ENCODE measurements around the gene WSB1. TPM values are rescaled to one million over a fixed set of nuclear protein-coding genes. Genes with fewer than 3 reads are reported as not detected.

WSB1 gene
- total RNA-seq: 360 TPM
- long read RNA-seq, full-length matches to known transcripts: 112 of 302 reads
- long read RNA-seq, partial matches to known transcripts: 126 of 302 reads
- long read RNA-seq, other reads (novel, unspliced or antisense): 64 of 302 reads

- H3K4me3 ChIP-seq: peak within 1 kb of the TSS; percentile 73
- ATAC-seq: peak; percentile 95
- DNase-seq: peak; percentile 97
- no peaks in the 10 kb centered on the region for H3K27me3 ChIP-seq
- no peaks in the 10 kb centered on the region for H3K9me3 ChIP-seq
- H3K27ac ChIP-seq: peak within 1 kb of the TSS; percentile 99
- intact Hi-C loops (cut with DNase I): no loop called here
- H3K36me3 ChIP-seq: no peaks in the 10 kb centered on the region
- no peak for TF ChIP-seq CTCF (IDR thresholded peaks at IDR 0.05)
- H3K4me1 ChIP-seq: peaks cover 30% of the 10 kb centered on the region
Measured at GRCh38 chr17:27293898-27294688, at the start of gene WSB1. WSB1 (plus strand) TSS chr17:27294114; CDS start chr17:27294396, 282 bp downstream.

GRCh38 chr17:27244491-27245223 lies 49.3 kb upstream of the WSB1 start:
- Histone ChIP-seq H3K9me3 (no peaks in the 10 kb centered on the region), H3K27me3 (no peaks in the 10 kb centered on the region), H3K4me1 (peaks cover 80% of the 10 kb centered on the region), H3K4me3 (peak overlapping the region; percentile 30), H3K36me3 (no peaks in the 10 kb centered on the region), H3K27ac (peak overlapping the region; percentile 83)
- intact Hi-C loops (cut with DNase I): loop anchor here (10.0 kb wide), 1 partner anchor 90 kb away; no protein-coding TSS in a partner anchor
- ATAC-seq: peak; percentile 67
- TF ChIP-seq CTCF (IDR thresholded peaks at IDR 0.05): no peak
- peak; percentile 85 for DNase-seq

GRCh38 chr17:27245230-27245696 lies 48.7 kb upstream of the WSB1 start:
- Histone ChIP-seq H3K9me3 (no peaks in the 10 kb centered on the region), H3K36me3 (no peaks in the 10 kb centered on the region), H3K27ac (peak overlapping the region; percentile 83), H3K4me3 (peak overlapping the region; percentile 30), H3K4me1 (peaks cover 80% of the 10 kb centered on the region), H3K27me3 (no peaks in the 10 kb centered on the region)
- DNase-seq (peak; percentile 92), ATAC-seq (peak; percentile 87)
- intact Hi-C loops (cut with DNase I): loop anchor here (10.0 kb wide), 1 partner anchor 90 kb away; no protein-coding TSS in a partner anchor
- peak; percentile 74 for TF ChIP-seq CTCF (IDR thresholded peaks at IDR 0.05)

GRCh38 chr17:27246537-27246936 lies 47.4 kb upstream of the WSB1 start:
- no peak for ATAC-seq
- intact Hi-C loops (cut with DNase I): loop anchor here (10.0 kb wide), 1 partner anchor 88 kb away; no protein-coding TSS in a partner anchor
- no peaks in the 10 kb centered on the region for H3K9me3 ChIP-seq
- H3K27ac ChIP-seq: peak overlapping the region; percentile 63
- H3K4me3 ChIP-seq: no peak overlapping the region
- TF ChIP-seq CTCF (IDR thresholded peaks at IDR 0.05): no peak
- no peaks in the 10 kb centered on the region for H3K27me3 ChIP-seq
- no peak for DNase-seq
- no peaks in the 10 kb centered on the region for H3K36me3 ChIP-seq
- H3K4me1 ChIP-seq: peaks cover 71% of the 10 kb centered on the region

- TF ChIP-seq CTCF (IDR thresholded peaks at IDR 0.05): no peak
- Histone ChIP-seq H3K4me3 (no peak overlapping the region), H3K27me3 (no peaks in the 10 kb centered on the region), H3K36me3 (no peaks in the 10 kb centered on the region), H3K27ac (peak overlapping the region; percentile 63), H3K9me3 (no peaks in the 10 kb centered on the region), H3K4me1 (peaks cover 63% of the 10 kb centered on the region)
- intact Hi-C loops (cut with DNase I): loop anchor here (10.0 kb wide), 1 partner anchor 87 kb away; no protein-coding TSS in a partner anchor
- DNase-seq (peak; percentile 73), ATAC-seq (peak; percentile 65)
Measured at GRCh38 chr17:27247071-27247957, 46.6 kb upstream of the WSB1 start.

All from upper lobe of right lung (tissue), 1 donor.